Measurements from ENCODE around the gene GP1BB.

GP1BB gene

DNA sequence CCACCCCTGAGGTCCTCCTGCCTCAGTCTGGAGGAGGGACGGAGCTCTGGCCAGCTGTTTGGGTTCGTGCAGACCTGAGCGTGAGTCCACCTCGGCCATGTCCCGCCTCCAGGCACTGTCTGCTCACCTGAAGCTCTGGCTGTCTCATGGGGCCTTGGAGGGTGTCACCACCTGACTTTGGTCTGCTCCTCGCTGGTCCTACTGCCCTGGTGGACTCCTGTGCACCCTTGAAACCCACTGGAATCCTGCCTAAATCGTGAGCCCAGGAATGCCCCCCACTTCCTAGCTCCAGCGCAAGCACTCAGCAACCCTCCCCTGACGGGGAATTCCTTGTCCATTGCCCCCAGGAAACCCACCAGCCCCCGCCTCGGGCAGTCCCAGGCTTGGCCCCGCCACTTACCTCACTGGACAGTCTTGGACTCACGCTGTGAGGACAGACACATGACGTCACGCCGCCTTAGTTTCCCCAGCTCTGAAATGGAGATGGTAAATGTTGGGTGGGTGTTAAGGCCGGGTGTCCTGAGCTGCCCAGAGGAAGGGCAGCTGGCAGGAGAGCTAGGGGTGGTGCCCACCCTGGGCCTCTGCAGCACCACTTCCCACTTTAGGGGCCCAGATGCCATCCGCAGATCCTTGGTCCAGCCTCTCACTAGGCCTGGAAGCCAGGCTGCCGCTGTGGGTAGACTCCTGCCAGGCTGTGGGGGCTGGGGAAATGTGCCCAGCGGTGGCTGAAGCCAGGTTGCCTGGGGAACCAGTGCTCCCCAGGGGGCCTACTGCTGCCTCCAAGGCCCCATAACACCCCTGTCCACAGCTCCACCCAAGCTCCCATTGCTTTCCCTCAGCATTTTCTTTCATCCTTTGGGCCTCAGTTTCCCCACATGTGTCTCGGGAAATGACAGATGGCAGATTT lies 19.1 kb downstream of the GP1BB start:
- DNase-seq (ENCODE audit: low read depth in 2 of 2) = no peak

DNA sequence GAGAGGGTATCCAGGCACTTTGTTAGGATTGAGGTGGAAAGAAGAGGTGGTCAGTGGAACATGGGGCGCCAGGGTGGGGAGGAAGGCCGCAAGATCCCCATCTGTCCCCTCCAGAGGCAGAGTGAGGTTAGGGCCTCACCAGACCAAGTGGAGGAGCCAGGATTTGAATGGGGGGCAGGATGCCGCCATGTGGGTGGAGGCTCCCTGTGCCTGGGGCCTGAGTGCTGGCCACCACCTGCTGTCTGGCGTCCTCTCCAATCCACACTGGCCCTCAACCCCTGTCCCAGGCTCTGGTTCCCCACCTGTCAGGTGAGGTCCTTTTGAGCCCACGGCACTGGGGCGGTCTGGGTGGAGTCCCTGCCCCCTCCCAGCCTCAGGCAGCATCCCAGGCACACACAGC lies 19.7 kb downstream of the GP1BB start:
- DNase-seq (ENCODE audit: low read depth in 2 of 2) = no peak

DNA sequence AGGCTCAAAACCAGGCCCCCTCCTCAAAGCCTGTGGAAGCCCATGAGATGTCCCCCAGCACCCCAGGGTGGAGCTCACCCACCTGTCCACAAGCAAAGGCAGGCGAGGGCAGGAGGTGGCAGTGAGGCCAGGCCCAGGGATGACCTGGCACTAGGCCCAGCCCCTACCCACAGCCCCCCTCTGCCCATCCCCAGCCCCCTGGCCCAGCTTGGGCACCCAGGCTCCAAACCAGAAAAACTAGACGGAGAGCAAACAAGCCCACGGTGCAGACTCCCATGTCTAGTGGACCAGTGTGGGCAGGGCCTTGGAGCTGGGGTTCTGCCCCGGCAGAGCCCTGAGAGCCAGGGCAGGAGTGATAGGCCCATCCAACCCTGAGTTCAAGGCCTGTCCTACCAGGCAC lies 20.3 kb downstream of the GP1BB start:
- no peak for DNase-seq (ENCODE audit: low read depth in 2 of 2)

DNA sequence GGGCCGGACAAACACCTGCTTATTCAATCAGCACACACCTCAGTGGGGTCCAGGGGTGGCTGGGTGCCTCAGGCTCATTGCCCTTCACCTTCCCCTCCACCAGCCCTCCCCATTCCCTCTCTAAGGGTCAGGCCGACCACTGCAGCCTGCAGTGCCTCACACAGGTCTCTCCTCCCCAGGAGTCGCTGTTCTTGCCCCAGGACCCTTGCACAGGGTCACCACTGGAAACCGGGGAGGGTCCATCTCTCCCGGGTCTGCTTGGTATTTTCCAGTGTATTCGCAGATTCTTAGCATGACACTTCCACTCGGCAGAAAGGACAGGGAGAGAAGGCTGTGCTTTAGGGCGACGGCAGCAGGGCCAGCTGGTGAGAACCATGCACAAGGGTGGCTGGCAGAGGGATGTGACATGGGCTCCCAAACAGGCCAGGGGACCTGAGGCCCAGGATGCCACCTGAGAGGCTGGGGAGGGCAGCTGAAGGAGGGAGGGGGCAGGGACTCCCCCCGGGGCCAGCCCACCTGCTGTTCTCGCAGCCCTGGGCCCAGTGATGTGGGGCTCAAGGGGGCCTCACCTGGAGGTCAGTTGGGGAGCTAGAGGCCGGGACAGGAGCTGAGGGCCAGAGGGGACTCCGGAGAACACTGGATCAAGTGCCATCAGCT lies 21.1 kb downstream of the GP1BB start:
- no peak for DNase-seq (ENCODE audit: low read depth in 2 of 2)

DNA sequence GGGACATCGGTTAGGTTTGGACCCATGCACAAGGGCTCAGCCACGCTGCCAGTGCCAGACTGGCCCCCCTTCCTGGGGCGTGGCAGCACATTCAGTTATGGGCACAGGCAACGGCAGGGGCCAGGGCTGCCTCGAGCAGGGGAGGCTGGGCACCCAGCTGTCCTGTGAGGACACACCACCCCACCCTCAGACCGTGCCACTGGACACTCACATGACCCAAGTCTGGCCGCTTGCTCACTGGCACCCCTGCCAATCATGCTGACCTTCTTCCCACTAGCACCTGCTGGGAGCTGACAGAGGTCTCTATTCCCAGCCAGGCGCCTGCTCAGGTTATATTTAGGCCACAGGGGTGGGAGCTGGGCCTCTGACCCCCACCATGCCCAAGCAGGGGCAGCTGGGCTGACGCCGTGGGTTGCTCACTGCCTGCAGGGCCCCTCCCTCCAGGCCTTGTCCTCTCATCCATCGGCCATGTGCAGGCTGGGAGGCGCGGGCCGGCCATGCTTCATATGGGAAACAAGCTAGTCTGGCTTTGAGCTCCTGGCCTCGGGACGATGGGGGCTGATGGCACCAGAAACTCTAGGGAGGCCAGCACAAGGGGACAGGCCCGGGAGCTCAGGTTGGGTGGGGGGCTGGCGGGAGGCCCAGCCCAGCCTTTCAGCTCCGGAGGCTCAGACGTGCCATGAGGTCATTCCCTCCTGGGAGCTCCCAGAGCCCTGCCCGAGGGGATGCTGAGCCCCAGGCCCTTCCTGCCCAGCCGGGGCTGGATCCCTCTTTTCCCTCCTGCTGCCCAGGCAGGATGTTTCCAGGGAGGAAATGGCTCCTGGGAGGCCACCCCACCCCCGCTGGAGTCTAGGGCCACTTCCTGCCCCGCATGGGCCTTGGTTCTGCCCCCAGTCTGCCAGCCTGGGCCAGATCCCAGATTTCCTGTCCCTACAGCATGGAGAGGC lies 22.1 kb downstream of the GP1BB start:
- no peak for DNase-seq (ENCODE audit: low read depth in 2 of 2)

DNA sequence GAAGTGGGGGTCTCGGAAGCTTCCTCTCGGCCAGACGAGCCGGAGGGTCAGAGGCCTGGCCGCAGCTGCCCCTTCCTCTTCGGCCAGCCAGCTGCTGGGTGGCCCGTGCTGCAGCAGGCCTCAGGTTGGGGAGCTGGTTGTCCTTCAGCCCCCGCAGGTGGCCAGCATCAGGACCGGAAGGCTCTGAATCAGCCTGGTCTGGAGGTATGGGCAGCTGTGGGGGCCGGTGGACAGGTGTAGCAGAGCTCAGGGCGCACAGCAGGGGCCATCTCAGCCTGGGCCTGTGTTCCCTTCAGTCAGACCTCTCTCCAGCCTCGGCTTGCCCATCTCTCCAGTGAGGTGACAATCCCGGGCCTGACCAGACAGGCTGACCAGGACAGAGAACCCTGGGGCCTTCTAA lies 23.4 kb downstream of the GP1BB start:
- DNase-seq (ENCODE audit: low read depth in 2 of 2) = no peak

DNA sequence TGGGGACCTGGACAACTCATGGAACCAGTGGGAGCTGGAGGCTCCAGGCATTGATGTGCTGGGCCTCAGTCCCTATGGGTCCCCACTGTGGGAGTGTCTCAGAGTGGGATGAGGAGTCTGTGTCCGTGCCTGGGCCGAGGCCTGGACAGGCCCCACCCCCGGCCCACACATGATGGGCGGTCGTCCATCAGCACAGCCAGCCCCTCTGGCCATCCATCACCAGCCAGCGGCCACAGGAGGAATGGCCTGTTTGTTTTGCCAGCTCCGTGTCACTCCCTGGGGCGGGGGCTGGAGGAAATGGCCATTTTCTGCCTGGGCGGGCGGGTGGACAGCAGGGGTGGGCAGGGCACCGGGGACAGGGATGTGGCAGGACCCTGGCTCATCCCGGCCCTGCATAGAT lies 24.2 kb downstream of the GP1BB start:
- DNase-seq (ENCODE audit: low read depth in 2 of 2) = no peak

DNA sequence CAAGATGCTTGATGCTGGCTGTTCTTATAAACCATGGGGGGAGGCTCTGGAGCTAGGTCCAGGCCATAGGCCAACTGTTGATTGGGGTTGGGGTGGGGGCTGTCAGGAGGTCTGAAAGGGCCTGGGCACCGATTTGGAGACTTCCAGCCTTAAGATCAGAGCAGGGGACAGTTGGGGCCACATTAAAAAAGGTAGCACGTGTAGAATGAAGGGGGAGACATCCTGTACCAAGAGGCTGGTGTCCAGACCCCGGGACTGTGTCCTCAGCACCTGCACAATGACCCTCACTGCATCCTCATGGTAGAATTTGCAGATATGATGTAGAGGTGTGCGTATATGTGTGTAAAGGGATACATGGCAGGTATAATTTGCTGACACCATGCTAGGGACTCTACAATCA lies 24.8 kb downstream of the GP1BB start:
- DNase-seq (ENCODE audit: low read depth in 2 of 2) = no peak

DNA sequence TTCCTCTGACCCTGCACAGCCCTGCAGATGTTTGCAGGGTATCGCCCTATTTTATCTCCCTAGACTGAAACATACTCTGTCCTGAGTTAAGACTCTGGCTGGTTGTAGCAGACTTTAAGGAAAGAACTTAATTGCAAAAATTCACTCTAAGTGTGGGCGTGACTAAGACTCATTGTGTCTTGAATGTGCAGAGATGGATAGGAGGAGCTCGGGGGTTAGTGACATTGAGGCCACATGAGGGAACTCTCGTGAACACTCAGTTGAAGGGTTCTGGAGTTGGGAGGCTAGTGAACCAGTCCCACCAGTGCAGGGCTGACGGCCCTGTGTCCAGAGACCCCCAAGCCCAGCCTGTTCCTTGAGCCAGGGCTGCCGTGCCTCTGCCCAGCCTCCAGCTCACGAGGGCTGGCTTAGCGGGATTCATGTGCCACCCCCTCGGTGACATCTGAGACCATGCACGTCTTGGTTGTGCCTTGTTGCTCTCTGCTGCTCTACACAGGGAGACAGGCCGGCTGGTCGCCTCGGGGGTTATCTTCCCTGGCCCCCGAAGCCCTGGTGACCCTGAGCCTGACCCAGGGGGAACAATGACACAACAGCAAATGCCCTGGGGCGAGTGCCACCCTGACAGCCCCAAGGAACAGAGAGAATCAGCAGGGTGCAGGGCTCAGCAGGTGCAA lies 25.8 kb downstream of the GP1BB start:
- DNase-seq (ENCODE audit: low read depth in 2 of 2) = no peak

DNA sequence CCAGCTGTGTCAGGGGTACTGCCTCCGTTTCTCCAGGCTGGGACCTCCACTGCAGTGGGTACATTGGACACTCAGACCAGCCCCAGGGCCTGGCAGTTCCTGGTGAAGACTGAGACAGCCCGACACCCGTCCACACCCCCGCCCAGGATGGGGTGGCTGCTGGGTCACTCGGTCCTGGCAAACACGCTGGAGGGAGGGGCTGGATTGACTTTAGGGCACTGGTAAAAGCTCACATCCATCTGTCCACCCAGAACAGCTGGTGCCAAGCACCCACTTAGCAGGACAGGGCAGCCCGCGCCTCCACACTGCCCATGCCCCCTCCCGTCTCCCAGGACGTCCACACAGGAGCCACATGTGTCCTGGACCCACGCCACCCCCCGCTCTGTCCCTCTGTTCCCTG lies 26.5 kb downstream of the GP1BB start:
- DNase-seq (ENCODE audit: low read depth in 2 of 2) = no peak

DNA sequence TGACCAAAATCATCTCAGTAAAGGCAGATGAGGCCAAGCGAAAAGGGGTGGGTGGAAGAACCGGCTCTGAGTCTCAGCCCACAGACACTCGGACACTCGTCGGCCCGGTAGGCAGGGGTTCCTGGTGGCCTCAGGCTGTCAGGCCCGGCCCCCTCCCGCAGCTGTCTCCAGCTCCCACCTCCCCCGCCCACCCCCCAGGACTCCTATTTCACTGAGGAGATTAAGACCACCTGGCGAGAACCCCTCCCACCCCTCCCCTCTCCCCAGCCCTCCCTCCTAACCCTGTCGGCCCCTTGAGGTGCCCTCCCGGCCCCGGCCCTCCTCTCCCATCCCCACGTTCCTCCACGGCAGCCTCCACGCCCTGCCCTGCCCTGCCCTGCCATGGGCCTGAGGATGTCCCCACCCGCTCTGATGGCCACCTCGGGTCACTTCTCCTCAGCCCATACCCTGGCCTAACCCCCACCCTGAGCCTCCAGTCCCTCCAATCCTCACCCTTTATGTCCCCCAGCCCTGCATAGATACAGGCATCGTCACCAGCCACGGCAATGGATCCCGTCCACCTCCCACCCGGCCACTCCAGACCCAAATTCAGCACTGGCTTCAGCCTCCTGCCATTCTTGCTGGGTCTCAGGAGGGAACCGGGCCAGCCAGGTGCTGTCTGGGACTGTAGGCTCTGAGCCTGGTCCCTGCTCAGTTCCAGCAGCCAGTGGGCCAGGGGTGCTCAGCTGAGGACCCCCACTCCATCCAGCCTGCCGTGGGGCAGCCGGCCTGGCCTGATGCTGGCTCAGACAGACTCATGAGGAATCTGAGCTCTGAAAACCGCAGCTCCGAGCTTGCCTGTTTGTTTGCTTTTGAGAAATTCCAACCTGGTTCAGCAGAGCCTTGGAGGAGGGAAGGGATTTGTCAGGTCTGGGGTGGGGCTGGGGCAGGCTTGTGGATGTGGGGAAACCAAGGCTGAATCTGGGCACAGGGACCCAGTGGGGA lies 27.5 kb downstream of the GP1BB start:
- no peak for DNase-seq (ENCODE audit: low read depth in 2 of 2)

DNA sequence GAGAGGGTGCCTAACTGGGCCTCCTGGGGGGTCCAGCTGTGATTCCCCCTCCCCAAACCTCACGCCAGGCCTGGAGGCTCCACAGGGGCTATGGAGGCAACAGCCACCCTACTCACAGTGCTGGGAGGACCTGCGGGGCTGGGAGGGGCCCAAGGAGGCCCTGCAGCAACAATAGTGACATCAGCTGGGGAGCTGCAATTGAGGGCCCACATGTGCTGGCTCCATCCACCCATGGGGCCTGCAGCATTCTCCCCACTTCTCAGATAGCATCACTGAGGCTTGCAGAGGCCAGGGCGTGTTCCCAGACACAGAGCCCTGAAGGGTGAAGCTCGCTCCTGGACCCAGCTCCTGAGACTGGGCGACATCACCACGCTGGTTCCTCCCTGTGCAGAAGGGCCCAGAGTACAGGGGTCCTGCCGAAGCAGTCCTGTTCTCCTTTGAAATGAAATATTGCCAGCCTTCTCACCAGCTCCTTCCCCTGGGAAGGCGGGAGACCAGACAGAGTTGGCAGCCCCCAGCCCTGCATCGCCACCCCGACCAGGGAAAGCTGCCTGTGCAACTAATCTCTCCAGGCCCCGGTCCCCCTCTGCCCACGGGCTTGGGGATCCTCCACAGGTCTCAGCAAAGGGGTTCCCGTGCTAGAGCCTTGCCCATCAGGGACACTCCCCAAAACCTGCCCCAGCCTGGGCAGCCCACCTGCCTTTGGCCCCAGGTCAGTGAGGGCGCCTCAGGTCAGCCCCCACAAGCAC lies 28.3 kb downstream of the GP1BB start:
- no peak for DNase-seq (ENCODE audit: low read depth in 2 of 2)

DNA sequence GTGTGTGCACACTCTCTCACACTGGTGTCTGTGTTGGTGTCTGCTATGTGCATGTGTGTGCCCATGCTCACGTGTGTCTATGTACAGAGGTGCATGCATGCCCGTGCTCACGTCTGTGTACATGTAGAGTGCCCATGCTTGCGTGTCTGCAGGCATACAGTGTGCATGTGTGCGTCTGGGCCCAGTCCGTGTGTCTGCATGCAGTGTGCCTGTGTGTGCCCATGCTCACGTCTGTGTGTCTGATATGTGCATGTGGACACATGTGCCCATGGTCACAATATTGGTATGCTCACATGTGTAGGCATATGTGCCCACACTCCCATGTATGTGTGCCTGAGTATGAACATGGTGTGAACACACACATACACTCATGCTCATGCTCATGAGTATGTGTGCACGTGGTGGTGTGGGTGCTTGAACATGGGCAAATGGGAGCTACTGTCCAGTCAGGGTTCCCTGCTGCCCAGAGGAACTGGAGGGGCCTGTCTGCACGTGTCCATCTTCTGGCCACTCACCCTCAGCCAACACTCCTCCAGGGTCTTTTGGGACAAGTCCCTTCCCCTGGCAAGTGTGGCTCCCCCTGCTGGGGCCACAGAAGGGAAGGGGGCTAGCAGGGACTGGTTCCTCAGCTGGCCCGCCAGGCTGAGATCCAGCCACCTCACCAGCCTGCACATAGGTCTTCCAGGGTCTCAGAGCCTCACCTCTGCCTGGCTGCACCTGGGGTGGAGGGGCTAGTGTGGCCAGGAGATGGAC lies 29.9 kb downstream of the GP1BB start:
- no peak for DNase-seq (ENCODE audit: low read depth in 2 of 2)

DNA sequence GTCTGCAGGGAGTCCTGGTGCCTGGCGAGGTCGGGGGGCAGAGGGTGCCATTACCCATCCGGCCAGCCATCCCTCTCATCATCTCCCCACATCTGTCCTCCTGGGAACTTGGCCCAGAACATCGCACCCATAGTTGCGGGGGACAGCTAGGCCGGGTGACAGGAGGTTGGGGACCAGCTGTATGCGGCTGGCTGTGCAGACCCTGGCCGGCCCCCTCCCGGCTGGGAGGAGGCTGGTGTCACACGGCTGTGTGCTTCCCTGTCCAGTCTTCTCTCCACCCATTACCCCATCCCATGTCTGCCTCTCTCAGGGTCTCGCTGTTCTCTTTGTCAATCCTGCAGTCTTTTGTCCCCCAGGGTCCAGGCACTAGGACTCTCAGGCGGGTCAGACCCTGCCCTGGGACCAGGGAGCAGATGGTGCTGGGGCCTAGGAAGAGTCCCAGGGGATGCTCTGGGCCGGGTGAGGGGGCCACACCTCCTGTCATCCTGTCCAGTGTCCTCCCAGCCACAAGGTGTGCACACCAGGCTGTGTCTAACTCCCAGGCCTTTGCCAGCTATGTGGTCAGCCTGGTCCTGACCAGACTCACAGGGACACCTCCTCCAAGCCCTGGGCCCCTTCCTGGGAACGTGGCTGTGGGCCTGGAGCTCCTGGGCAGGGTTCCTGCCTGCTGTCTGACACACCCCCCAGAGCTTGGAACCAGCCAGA lies 30.8 kb downstream of the GP1BB start:
- no peak for DNase-seq (ENCODE audit: low read depth in 2 of 2)

DNA sequence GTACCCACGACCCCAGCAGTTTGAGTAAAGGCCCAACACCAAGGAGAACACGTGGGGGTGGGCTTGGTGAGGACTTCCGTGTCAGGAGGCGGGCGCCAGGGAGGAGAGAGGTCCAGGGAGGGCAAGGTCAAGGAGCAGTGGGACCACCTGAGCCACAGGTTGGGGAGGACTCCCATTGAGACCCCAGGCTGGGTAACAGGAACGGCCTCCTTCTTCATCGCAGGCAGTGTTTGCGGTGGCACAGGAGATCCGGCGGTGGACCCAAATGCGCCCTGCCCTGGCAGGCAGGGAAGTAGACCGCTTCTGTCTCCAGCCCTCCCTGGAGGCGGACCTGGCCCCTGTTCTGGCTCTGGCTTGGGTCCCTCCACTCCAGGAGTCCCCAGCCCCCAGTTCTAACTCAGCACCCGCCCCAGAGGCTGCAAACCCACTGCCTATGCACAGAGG lies 31.4 kb downstream of the GP1BB start:
- DNase-seq (ENCODE audit: low read depth in 2 of 2) = no peak

DNA sequence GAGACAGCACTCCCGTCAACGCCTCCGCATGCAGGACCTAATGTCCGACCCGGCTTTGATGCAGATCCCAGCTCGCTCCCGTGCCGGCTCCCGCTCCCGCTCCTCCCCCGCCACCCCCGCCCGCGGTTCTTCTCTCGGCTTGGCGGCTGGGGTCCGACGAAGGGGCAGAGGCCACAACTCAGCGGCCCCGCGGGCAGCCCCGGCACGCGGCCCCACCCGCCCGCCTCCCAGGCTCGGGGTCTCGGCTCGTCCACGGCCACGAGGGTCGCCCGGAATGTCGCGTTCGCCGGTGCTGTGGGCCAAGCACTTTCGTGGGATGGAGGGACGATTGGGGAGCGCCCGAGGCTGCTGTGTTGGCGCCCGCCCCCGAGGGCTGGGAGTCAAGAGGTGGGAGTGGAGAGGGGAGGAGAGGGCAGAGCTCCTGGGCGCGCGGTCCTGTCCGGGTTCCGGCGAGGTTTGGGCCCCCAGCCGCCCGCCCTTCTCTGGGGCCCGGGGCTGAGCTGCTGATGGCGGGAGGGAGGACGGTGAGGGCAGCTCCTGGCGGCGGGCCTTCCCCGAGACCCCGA lies 31.9 kb downstream of the GP1BB start:
- no peak for DNase-seq (ENCODE audit: low read depth in 2 of 2)

DNA sequence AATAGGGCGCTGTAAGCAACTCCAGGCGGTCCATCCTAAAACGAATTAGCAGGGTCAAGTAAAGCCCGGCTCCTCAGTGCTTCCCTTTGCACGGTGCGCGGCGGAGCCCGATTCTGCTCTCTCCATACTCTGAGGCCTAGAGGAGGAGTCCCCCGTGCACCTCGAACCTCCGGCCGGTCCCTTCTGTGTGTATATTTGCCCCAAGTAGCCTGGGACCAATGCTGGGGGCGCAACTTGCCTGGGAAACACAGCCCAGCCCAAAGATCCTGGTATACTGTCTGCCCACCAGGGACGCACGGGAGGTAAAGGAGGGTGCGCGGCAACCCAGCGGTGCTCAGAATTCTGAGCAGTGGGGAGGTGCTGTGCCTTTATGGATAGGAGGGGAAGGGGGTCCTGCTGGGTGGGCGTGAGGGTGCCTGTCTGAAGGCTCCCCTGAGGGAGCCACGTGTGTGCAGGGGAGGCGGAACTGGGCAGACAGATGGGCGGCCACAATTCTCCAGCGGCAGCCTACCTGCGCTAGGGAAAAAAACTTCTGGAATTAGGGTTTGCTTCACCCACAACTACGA lies 32.5 kb downstream of the GP1BB start:
- no peak for DNase-seq (ENCODE audit: low read depth in 2 of 2)

Measured in stimulated activated CD4-positive, alpha-beta T cell treated with anti-CD3 and anti-CD28 coated beads, Interleukin-4, amount 100 ng/mL, for 48 hours (primary cell).